ENCODE results near the gene CACNA1E.

The CACNA1E gene

DNA sequence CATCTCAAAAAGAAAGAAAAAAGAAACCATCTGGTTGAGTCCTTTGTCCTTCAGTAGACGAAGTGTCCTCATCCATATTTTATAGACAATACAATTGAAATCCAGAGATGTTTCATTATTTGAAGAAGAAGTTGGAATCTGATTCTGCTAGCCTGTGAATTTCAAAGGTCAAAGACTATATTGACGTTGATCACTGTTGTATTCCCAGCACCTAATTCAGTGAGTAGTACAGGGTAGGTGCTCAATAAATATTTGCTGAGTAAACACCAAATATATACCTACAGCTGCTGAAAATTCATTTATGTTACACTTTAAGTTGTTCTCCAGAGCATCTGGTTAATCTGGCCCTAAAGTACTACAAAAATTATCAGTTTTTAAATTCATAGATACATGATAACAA is 135.2 kb downstream of the CACNA1E start:
- DNase-seq (ENCODE audit: low read depth in 2 of 2): no peak
- TF ChIP-seq, protein P1, sequence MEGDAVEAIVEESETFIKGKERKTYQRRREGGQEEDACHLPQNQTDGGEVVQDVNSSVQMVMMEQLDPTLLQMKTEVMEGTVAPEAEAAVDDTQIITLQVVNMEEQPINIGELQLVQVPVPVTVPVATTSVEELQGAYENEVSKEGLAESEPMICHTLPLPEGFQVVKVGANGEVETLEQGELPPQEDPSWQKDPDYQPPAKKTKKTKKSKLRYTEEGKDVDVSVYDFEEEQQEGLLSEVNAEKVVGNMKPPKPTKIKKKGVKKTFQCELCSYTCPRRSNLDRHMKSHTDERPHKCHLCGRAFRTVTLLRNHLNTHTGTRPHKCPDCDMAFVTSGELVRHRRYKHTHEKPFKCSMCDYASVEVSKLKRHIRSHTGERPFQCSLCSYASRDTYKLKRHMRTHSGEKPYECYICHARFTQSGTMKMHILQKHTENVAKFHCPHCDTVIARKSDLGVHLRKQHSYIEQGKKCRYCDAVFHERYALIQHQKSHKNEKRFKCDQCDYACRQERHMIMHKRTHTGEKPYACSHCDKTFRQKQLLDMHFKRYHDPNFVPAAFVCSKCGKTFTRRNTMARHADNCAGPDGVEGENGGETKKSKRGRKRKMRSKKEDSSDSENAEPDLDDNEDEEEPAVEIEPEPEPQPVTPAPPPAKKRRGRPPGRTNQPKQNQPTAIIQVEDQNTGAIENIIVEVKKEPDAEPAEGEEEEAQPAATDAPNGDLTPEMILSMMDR (IDR thresholded peaks at IDR 0.05; ENCODE audit: low read depth, low read length): no peak

DNA sequence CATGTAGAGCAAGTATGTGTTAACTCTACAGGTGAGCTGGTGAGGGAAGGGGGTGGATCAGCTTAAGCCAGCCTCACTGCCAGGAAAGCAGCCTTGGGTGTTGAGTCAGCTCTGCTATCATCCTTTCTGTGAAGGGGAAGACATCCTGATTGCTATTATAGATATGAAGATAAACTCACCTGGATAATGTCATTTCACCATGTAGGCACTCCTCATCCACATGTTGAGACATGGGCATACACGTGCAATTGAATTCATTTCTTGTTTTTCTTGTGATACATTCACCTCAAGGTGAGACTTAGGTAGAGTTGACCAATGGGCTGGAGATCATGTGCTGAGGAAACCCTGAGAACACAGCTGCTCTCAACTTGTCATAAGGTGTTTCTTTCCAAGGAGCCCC is 136.9 kb downstream of the CACNA1E start:
- no peak for DNase-seq (ENCODE audit: low read depth in 2 of 2)
- TF ChIP-seq, protein P1 (IDR thresholded peaks at IDR 0.05; ENCODE audit: low read depth, low read length): no peak
- no peak overlapping the region for H3K4me3 ChIP-seq (replicated peaks in 1 of 2; ENCODE audit: low read depth in 2 of 2, low read length in 2 of 2)

More for the DNA sequence above, 135.2 kb downstream of the CACNA1E start:
- no peak overlapping the region for H3K4me3 ChIP-seq (replicated peaks in 1 of 2; ENCODE audit: low read depth in 2 of 2, low read length in 2 of 2)

DNA sequence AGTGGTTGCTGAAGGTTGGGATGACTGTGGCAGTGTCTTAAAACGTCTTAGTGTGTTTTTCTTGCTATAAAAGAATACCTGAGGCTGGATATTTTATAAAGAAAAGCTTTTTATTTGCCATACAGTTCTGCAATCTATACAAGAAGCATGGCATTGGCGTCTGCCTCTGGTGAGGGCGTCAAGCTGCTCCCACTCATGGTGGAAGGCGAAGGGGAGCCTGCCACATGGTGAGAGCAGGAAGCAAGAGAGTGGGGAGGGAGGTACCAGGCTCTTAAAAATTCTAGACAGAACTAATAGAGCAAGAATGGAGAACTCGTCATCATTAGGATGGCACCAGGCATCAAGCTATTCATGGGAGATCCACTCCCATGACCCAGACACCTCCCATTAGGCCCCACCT is 140.5 kb downstream of the CACNA1E start:
- DNase-seq (ENCODE audit: low read depth in 2 of 2): no peak
- TF ChIP-seq, protein P1 (IDR thresholded peaks at IDR 0.05; ENCODE audit: low read depth, low read length): no peak
- H3K4me3 ChIP-seq (replicated peaks in 1 of 2; ENCODE audit: low read depth in 2 of 2, low read length in 2 of 2): no peak overlapping the region

DNA sequence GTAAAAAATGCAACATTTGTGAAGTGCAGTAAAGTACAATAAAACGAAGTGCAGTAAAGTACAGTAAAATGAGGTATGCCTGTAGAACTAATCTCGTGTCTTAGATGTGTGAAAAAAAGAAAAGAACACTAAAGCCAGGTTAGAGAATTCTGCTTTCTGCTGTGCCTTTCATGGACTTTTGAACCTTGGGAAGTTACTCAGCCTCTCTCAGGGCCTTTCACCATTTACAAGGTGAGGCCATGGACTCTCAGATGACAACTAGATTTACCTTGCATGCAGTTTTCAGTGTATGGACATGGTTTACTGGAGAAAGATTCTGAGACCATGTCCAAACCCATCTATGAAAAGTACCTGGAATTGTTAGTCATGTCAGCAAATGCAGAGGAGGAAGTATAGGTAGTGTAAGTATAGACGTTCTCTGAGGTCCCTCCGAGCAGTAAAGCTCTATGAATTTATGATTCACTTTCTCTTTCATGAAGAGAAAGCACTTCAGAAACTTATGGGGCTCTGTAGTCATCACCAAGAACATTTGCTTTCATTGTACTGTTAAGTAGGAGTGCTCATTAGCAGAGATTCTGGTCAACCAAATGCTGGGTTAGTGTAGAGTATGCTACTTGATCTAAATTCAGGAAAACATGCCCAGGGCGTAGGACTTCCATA is 143.1 kb downstream of the CACNA1E start:
- TF ChIP-seq, protein P1 (IDR thresholded peaks at IDR 0.05; ENCODE audit: low read depth, low read length): no peak
- DNase-seq (ENCODE audit: low read depth in 2 of 2): no peak
- no peak overlapping the region for H3K4me3 ChIP-seq (replicated peaks in 1 of 2; ENCODE audit: low read depth in 2 of 2, low read length in 2 of 2)

DNA sequence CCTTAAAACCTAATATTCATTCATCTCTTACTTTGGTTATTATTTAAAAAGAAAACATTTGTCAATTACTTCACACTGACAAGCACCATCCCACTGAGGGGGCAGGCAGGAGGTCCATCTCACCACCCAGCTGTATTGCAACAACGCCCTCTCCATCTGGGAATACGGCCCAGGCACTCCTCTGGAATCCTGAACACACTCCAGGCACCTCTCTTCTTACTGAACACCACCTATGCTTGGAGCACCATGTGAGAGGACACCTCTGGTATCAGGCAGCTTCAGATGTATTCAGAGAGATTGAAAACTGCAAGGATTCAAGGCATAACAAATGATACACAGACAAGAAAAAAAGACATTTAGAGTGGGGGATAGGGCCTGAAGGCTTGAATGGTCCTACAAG is 147.1 kb downstream of the CACNA1E start:
- TF ChIP-seq, protein P1 (IDR thresholded peaks at IDR 0.05; ENCODE audit: low read depth, low read length): no peak
- no peak for DNase-seq (ENCODE audit: low read depth in 2 of 2)
- no peak overlapping the region for H3K4me3 ChIP-seq (replicated peaks in 1 of 2; ENCODE audit: low read depth in 2 of 2, low read length in 2 of 2)

DNA sequence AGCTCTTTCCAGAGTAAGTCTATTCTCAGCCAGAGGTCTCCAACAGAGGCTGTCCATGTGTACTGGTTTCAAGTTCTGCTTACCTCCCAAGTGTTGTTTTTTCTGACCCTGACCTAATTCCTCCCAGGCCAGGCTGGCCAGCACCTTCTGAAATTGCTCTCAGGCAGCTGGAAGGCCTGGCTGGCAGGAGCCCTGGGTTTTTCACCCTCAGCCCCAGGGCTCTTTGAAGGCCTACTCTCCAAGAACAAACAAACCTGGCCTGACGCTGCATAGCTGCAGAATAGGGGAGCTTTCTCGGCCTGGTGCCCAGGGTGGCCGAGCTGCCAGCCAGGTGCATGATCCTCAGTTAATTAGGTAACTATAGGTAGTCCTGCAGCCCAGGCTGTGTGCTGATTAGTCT is 147.5 kb downstream of the CACNA1E start:
- no peak for DNase-seq (ENCODE audit: low read depth in 2 of 2)
- TF ChIP-seq, protein P1 (IDR thresholded peaks at IDR 0.05; ENCODE audit: low read depth, low read length): no peak
- H3K4me3 ChIP-seq (replicated peaks in 1 of 2; ENCODE audit: low read depth in 2 of 2, low read length in 2 of 2): no peak overlapping the region

DNA sequence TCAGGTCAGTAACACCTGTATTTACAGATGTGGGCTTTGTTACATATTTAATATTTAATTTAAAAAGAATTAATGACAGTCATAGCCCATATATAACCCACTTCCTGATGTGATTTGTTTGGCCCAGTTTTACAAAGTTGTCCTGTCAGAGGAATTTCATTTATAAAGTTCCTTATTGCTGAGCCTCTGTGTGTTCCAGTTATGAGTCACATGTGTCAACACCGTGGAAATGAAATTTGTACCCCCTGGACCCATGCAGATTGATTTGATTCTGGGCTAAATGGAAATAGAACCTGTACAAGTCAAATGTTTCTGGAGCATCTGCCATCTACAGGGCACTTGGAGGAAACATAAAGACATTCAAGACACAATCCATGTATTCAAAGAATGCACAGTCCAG is 149.2 kb downstream of the CACNA1E start:
- no peak overlapping the region for H3K4me3 ChIP-seq (replicated peaks in 1 of 2; ENCODE audit: low read depth in 2 of 2, low read length in 2 of 2)
- TF ChIP-seq, protein P1 (IDR thresholded peaks at IDR 0.05; ENCODE audit: low read depth, low read length): no peak
- DNase-seq (ENCODE audit: low read depth in 2 of 2): no peak

All from cardiac fibroblast (primary cell).